ENCODE results near the gene SNX32.

GRCh38 chr11:65789230-65790103 lies 44.3 kb upstream of the SNX32 start:
- TF ChIP-seq CTCF (conservative IDR thresholded peaks at IDR 0.05) = no peak
- no peak for TF ChIP-seq ZFX (IDR thresholded peaks at IDR 0.05)

All from C4-2B (cell line).